Ovary (tissue), 9 donors: ENCODE measurements around the gene MYPN. TPM values are rescaled to one million over a fixed set of nuclear protein-coding genes. Genes with fewer than 3 reads are reported as not detected.

ENCODE experiments used
- DNase-seq, 5 donors: peaks; one replicate each; pipeline ENCODE4 v3.0.0-alpha.2; 2019 to 2020
- H3K27ac ChIP-seq, 2 donors: fragments of 200-600 bp; one replicate each; pipeline versions ENCODE4 v1.5.1 to v1.8.0; 2019 to 2022
- H3K27me3 ChIP-seq: fragments of 200-600 bp; one replicate; pipeline ENCODE4 v1.8.0; 2022
- H3K36me3 ChIP-seq: fragments of 200-600 bp; sonication (generic); one replicate; pipeline ENCODE4 v1.5.1; 2019
- H3K4me1 ChIP-seq: one replicate; pipeline ENCODE4 v1.8.1; 2013; ENCODE audit warnings: mild to moderate bottlenecking, moderate library complexity; ENCODE audit not compliant: insufficient read depth
- H3K4me3 ChIP-seq: fragments of 200-600 bp; sonication (generic); one replicate; pipeline ENCODE4 v1.5.1; 2017
- H3K9me3 ChIP-seq, 2 donors: fragments of 200-600 bp in 1 of 2; sonication (generic) in 1 of 2; one replicate each; pipeline versions ENCODE4 v1.5.1 to v1.8.1; 2013 to 2019; ENCODE audit warnings: mild to moderate bottlenecking in 1 of 2, moderate library complexity in 1 of 2
- EP300 ChIP-seq: sonication (generic); formaldehyde crosslinking; IDR thresholded peaks from one replicate; pipeline ENCODE4 v1.6.1; 2017; ENCODE audit warnings: antibody characterized with exemption
- POLR2A ChIP-seq: fragments of 450-650 bp; IDR thresholded peaks from one replicate; pipeline ENCODE4 v1.6.1; 2017; ENCODE audit warnings: antibody characterized with exemption, mild to moderate bottlenecking, moderate library complexity
- WGBS, 3 donors: extraction: QIAGEN DNeasy Blood & Tissue Kit in 1 of 3; methylation state at CpG; one replicate each; pipeline versions ENCODE4 v1.1.5 to v1.1.7; 2013 to 2017; 5-methylcytosine and 5-hydroxymethylcytosine counted together
- intact Hi-C, 4 donors: fragments of 100-400 bp; cut with DNase I; formaldehyde crosslinking; loops; one replicate each; pipeline versions ENCODE4 v1.11.0 to v1.15.1; 2022 to 2023
- polyA plus RNA-seq, 2 donors: library from polyadenylated mRNA; stranded (reverse); fragments of 200-250 nt in 1 of 2; fragments of 350-450 nt in 1 of 2; fragmentation: Illumina TruSeq in 1 of 2; extraction: RNeasy Lipid Tissue Mini Kit (QIAGEN cat#74804) in 1 of 2; gene quantifications; one replicate each; pipeline ENCODE4 v1.2.3, GENCODE V29; 2013 to 2014
- total RNA-seq, 7 donors: library from RNA; depleted of rRNA in 2 of 7; stranded (reverse); fragments of >200 nt in 2 of 7; fragmentation: NEBNext Ultra II Directional in 3 of 7; extraction: Animal tissue kit (Norgen Biotek cat#: 25700) in 3 of 7; gene quantifications; one replicate each; pipeline versions ENCODE4 v1.1.0 to v1.2.4, GENCODE V29; 2016 to 2023
- TF ChIP-seq, protein P1 (sequence below), 3 donors: fragments of 450-650 bp in 2 of 3; fragments of 200-600 bp in 1 of 3; IDR thresholded peaks; one replicate each; pipeline versions ENCODE4 v1.5.1 to v1.8.0; 2016 to 2022; ENCODE audit warnings: antibody characterized with exemption in 3 of 3, mild to moderate bottlenecking in 1 of 3
- donor health status: DM: no; HTN: no; CAD: no; lungs with moderate emphysema.
- donor health status: DM: no; HTN: no; CAD: no.
- donor health status: Bipolar disorder and iron deficiency.
- donor health status: DM: yes; HTN: yes; CAD: no.
- donor health status: DM: no; HTN: no; CAD: no.
- donor health status: DM: yes; HTN: yes; CAD: no.

The MYPN gene
- total and polyA plus RNA-seq, 9 donors: 0.05 to 0.18 (median 0.16) TPM; not detected in 5

DNA sequence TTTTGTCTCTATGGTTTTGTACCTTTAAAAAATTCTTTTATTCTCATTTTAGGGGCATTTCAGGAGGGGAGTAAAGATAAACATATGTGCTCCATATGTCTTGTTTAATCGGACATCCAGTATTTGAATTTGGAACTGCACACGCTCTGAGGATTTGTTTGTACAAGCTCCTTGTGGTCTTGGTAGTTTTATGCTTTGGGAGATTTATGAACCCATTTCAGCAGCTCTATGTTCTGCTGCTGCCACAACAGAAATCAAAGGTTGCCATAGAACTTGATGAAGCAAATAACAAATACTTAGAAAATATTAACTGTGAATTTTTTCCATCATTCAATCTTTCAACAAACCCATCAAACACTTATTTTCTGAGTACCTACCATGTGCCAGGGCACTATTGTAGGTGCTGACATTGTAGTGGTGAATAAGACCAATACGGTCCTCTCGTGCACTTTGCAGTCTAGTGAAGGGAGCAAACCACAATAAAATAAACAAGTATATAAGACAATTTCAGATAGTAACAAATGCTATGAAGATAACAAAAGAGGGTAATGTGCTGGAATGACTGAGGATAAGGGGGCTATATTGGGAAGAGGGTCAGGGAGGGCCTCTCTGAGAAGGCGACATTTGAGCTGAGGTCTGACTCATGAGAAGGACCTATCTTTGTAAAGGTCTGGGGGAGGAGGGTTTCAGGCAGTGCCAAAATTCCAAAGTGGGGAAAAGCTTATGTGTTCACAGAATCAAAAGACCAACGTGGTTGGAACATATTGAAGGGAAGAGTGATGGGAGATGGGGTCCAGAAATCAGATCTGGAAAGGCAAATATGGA is 30.4 kb downstream of the MYPN start:
- no peaks in the 10 kb centered on the region for H3K36me3 ChIP-seq
- 54 to 63% (median 63%) methylated on average over 6 of the region's 6 CpGs for WGBS, 3 donors
- no peaks in the 10 kb centered on the region for H3K9me3 ChIP-seq
- H3K27ac ChIP-seq: no peak overlapping the region
- no peaks in the 10 kb centered on the region for H3K27me3 ChIP-seq
- no peak for DNase-seq
- H3K4me3 ChIP-seq: no peak overlapping the region
- peaks cover 2% of the 10 kb centered on the region for H3K4me1 ChIP-seq
- intact Hi-C loops: no loop called here
- TF ChIP-seq, protein P1, sequence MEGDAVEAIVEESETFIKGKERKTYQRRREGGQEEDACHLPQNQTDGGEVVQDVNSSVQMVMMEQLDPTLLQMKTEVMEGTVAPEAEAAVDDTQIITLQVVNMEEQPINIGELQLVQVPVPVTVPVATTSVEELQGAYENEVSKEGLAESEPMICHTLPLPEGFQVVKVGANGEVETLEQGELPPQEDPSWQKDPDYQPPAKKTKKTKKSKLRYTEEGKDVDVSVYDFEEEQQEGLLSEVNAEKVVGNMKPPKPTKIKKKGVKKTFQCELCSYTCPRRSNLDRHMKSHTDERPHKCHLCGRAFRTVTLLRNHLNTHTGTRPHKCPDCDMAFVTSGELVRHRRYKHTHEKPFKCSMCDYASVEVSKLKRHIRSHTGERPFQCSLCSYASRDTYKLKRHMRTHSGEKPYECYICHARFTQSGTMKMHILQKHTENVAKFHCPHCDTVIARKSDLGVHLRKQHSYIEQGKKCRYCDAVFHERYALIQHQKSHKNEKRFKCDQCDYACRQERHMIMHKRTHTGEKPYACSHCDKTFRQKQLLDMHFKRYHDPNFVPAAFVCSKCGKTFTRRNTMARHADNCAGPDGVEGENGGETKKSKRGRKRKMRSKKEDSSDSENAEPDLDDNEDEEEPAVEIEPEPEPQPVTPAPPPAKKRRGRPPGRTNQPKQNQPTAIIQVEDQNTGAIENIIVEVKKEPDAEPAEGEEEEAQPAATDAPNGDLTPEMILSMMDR (IDR thresholded peaks at IDR 0.05): no peak
- TF ChIP-seq POLR2A (no peak), EP300 (no peak)

DNA sequence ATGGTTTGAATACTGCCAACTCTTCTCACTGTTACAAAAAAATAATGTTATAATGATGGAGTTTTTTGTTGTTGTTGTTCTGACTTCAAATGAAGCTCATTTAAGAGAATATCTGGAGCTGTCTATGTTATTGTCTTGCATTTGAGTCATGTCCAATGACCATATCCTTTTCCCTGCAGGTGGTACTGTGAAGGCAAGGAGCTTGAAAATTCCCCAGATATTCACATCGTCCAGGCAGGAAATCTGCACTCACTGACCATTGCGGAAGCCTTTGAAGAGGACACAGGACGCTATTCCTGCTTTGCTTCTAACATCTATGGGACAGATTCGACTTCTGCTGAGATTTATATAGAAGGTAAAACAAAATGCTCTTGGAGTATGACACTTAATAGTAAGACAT is 33.5 kb downstream of the MYPN start:
- intact Hi-C loops: no loop called here
- WGBS, 3 donors: 83 to 88% (median 84%) methylated on average over 4 of the region's 4 CpGs
- Histone ChIP-seq H3K27me3 (no peaks in the 10 kb centered on the region), H3K9me3 (no peaks in the 10 kb centered on the region), H3K4me1 (no peaks in the 10 kb centered on the region), H3K36me3 (no peaks in the 10 kb centered on the region), H3K27ac (no peak overlapping the region), H3K4me3 (no peak overlapping the region)
- DNase-seq: no peak
- TF ChIP-seq, protein P1 (IDR thresholded peaks at IDR 0.05): no peak
- TF ChIP-seq POLR2A (no peak), EP300 (no peak)

DNA sequence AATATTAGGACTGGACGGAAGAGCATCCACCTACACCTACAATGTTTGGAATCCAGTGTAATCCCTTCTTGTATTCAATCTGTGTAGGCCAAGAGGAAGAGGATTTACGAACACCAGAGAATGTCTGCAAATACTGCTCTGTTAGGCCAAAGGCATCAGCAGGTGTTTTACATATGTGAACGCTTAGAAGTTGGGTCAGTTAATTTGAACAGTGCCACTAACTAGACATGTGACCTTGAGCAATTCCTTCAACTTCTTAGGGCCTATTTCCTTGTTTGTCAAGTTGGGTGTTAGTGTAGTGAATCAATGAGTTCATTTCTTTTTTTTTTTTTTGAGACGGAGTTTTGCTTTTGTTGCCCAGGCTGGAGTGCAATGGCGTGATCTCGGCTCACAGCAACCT is 35.4 kb downstream of the MYPN start:
- no peak overlapping the region for H3K27ac ChIP-seq
- intact Hi-C loops: no loop called here

DNA sequence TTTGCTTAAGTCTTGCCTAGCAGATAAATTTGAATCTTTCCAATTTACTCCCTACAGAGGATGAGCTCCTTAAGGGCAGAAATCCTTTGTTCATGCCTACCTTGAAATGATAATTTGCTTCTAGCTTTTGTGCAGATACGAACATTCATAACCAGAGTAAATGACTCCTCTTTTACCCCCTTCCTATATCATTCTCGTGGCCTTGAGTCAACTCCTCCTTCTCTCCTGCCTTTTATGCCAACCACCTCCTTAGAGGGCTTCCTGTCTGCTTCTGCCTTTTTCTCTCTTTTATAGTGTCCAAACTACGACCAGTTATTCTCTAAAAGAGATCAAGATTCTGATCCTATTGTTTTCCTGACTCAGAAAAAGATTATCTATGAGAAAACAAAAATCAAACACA is 36.4 kb downstream of the MYPN start:
- Histone ChIP-seq H3K4me1 (no peaks in the 10 kb centered on the region), H3K4me3 (no peak overlapping the region), H3K27ac (no peak overlapping the region), H3K36me3 (no peaks in the 10 kb centered on the region), H3K27me3 (no peaks in the 10 kb centered on the region), H3K9me3 (no peaks in the 10 kb centered on the region)
- DNase-seq: no peak
- intact Hi-C loops: no loop called here
- TF ChIP-seq EP300: no peak
- TF ChIP-seq, protein P1 (IDR thresholded peaks at IDR 0.05): no peak
- TF ChIP-seq POLR2A: no peak
- WGBS, 3 donors: 47 to 66% (median 50%) methylated on average over 3 of the region's 3 CpGs

More for the DNA sequence above, 35.4 kb downstream of the MYPN start:
- DNase-seq: no peak
- 86 to 90% (median 86%) methylated on average over 6 of the region's 6 CpGs for whole genome bisulfite sequencing, 3 donors
- Histone ChIP-seq H3K27me3 (no peaks in the 10 kb centered on the region), H3K4me1 (no peaks in the 10 kb centered on the region), H3K9me3 (no peaks in the 10 kb centered on the region), H3K36me3 (no peaks in the 10 kb centered on the region), H3K4me3 (no peak overlapping the region)
- TF ChIP-seq EP300 (no peak), POLR2A (no peak)
- TF ChIP-seq, protein P1 (IDR thresholded peaks at IDR 0.05): no peak
